Vagina (tissue), 2 donors: Measurements from ENCODE around the gene CHCT1. TPM values are rescaled to one million over a fixed set of nuclear protein-coding genes. Genes with fewer than 3 reads are reported as not detected.

Experiments
- DNase-seq, 2 donors: peaks; one replicate each; pipeline ENCODE4 v3.0.0-alpha.2; 2017; ENCODE audit errors: extremely low spot score in 2 of 2
- H3K27ac ChIP-seq: fragments of 200-600 bp; sonication (generic); one replicate; pipeline ENCODE4 v1.5.1; 2019
- H3K27me3 ChIP-seq: fragments of 200-600 bp; sonication (generic); one replicate; pipeline ENCODE4 v1.5.1; 2019
- H3K36me3 ChIP-seq, 2 donors: fragments of 200-600 bp; sonication (generic); one replicate each; pipeline ENCODE4 v1.5.1; 2017 to 2019
- H3K4me1 ChIP-seq: fragments of 200-600 bp; sonication (generic); one replicate; pipeline ENCODE4 v1.5.1; 2019
- H3K4me3 ChIP-seq, 2 donors: fragments of 200-600 bp; sonication (generic); 1 replicate in 1 of 2; 2 replicates in 1 of 2; pipeline ENCODE4 v1.5.1; 2016 to 2019
- H3K9me3 ChIP-seq: fragments of 200-600 bp; sonication (generic); one replicate; pipeline ENCODE4 v1.5.1; 2019
- CTCF ChIP-seq, 3 experiments: fragments of 450-650 bp in 2 of 3; fragments of 200-600 bp in 1 of 3; sonication (generic) in 1 of 3; IDR thresholded peaks; one replicate each; pipeline ENCODE4 v1.5.1; 2017 to 2019; ENCODE audit warnings: antibody characterized with exemption in 3 of 3, mild to moderate bottlenecking in 2 of 3, moderate library complexity in 2 of 3
- POLR2A ChIP-seq, 2 donors: fragments of 450-650 bp; IDR thresholded peaks; one replicate each; pipeline ENCODE4 v1.6.1; 2017; ENCODE audit warnings: antibody characterized with exemption in 2 of 2, mild to moderate bottlenecking in 2 of 2, moderate library complexity in 2 of 2
- POLR2AphosphoS5 ChIP-seq, 2 donors: sonication (generic); formaldehyde crosslinking; IDR thresholded peaks; one replicate each; pipeline ENCODE4 v1.9.0; 2017; ENCODE audit warnings: antibody characterized with exemption in 2 of 2, mild to moderate bottlenecking in 2 of 2, low read depth in 1 of 2; ENCODE audit not compliant: insufficient read depth in 1 of 2
- intact Hi-C: fragments of 100-400 bp; cut with DNase I; formaldehyde crosslinking; loops from one replicate; pipeline ENCODE4 v1.15.1; 2023
- total RNA-seq: library from RNA; depleted of rRNA; stranded (reverse); fragments of >200 nt; gene quantifications from one replicate; pipeline ENCODE4 v1.2.3, GENCODE V29; 2016

The CHCT1 gene
- total RNA-seq, 1 donor from 2014 or later: not detected

DNA sequence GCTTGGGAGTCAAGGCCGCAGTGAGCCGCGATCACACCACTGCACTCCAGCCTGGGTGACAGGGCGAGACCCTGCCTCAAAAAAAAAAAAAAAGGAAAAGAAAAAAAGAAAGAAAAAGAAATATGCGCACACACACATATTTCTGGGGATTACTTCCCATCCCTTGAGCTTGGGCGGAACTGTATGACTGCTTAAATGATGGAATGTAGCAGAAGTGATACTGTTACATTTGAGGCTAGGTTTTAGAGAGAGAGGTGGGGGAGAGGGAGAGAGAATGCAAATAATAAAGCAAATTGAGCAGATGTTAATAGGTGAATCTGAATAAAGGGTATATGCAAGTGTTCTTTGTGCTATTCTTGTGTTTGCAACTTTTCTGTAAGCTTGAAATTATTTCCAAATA, 18.3 kb upstream of the CHCT1 start:
- intact Hi-C loops: no loop called here
- no peak overlapping the region for H3K4me3 ChIP-seq
- H3K27ac ChIP-seq: no peak overlapping the region
- no peaks in the 10 kb centered on the region for H3K36me3 ChIP-seq
- H3K4me1 ChIP-seq: no peaks in the 10 kb centered on the region
- no peaks in the 10 kb centered on the region for H3K9me3 ChIP-seq
- H3K27me3 ChIP-seq: no peaks in the 10 kb centered on the region
- TF ChIP-seq CTCF (IDR thresholded peaks at IDR 0.05) (no peak), POLR2AphosphoS5 (IDR thresholded peaks at IDR 0.05; ENCODE audit: insufficient read depth in 1 of 2, low read depth in 1 of 2) (no peak), POLR2A (IDR thresholded peaks at IDR 0.05) (no peak)
- no peak for DNase-seq

DNA sequence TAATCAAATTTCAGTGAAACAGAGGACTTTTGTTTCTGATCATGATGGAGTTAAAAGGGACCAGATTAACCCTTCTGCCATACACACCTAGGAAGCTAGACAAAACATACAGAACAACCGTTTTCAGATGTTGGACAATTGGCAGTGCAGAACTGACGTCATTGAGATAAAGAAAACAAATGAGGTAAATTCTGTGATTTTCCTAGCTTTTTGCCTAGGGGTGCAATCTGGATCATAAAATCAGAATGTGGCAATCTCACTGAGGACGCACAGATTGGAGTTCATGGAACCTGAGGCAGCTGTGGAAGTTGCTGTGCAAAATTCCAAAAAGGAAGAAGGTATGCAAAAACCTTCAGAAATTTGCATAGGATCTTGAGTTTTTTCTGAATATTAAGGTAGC, 15.4 kb upstream of the CHCT1 start:
- DNase-seq: no peak
- no peaks in the 10 kb centered on the region for H3K36me3 ChIP-seq
- H3K27me3 ChIP-seq: no peaks in the 10 kb centered on the region
- intact Hi-C loops: no loop called here
- H3K4me1 ChIP-seq: no peaks in the 10 kb centered on the region
- TF ChIP-seq POLR2AphosphoS5 (IDR thresholded peaks at IDR 0.05; ENCODE audit: insufficient read depth in 1 of 2, low read depth in 1 of 2) (no peak), POLR2A (IDR thresholded peaks at IDR 0.05) (no peak), CTCF (IDR thresholded peaks at IDR 0.05) (no peak)
- no peaks in the 10 kb centered on the region for H3K9me3 ChIP-seq
- no peak overlapping the region for H3K4me3 ChIP-seq
- no peak overlapping the region for H3K27ac ChIP-seq

DNA sequence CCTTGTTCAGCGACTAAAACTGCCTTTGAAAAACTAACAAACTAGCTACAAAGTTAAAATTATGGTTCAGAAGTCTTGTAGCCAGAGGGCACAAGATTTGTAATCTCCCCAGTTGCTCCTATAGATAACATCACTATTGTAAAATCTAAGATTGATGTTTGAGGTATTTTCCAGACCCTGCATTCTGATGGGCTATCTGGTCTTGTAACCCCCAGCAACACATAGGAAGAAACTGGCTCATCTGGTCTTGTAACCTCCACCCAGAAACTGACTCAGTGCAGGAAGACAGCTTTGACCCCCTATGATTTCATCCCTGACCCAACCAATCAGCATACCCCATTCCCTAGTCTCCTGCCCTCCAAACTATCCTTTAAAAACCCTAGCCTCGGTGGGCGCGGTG, 12.3 kb upstream of the CHCT1 start:
- Histone ChIP-seq H3K9me3 (no peaks in the 10 kb centered on the region), H3K4me1 (no peaks in the 10 kb centered on the region), H3K4me3 (no peak overlapping the region), H3K36me3 (no peaks in the 10 kb centered on the region), H3K27ac (no peak overlapping the region), H3K27me3 (no peaks in the 10 kb centered on the region)
- intact Hi-C loops: no loop called here
- TF ChIP-seq POLR2A (IDR thresholded peaks at IDR 0.05) (no peak), POLR2AphosphoS5 (IDR thresholded peaks at IDR 0.05; ENCODE audit: insufficient read depth in 1 of 2, low read depth in 1 of 2) (no peak), CTCF (IDR thresholded peaks at IDR 0.05) (no peak)
- DNase-seq: no peak

- Histone ChIP-seq H3K36me3 (no peaks in the 10 kb centered on the region), H3K9me3 (no peaks in the 10 kb centered on the region), H3K27me3 (no peaks in the 10 kb centered on the region), H3K27ac (no peak overlapping the region), H3K4me1 (no peaks in the 10 kb centered on the region), H3K4me3 (no peak overlapping the region)
- TF ChIP-seq POLR2AphosphoS5 (IDR thresholded peaks at IDR 0.05; ENCODE audit: insufficient read depth in 1 of 2, low read depth in 1 of 2) (no peak), POLR2A (IDR thresholded peaks at IDR 0.05) (no peak), CTCF (IDR thresholded peaks at IDR 0.05) (no peak)
- DNase-seq: no peak
- intact Hi-C loops: no loop called here
Measured at GRCh38 chr17:60412701-60413100, 9.6 kb upstream of the CHCT1 start.

GRCh38 chr17:60415146-60415545, 7.1 kb upstream of the CHCT1 start:
- no peak for TF ChIP-seq CTCF (IDR thresholded peaks at IDR 0.05)
- TF ChIP-seq POLR2A (IDR thresholded peaks at IDR 0.05): no peak
- no peak for TF ChIP-seq POLR2AphosphoS5 (IDR thresholded peaks at IDR 0.05; ENCODE audit: insufficient read depth in 1 of 2, low read depth in 1 of 2)
- DNase-seq: no peak
- H3K4me3 ChIP-seq: no peak overlapping the region
- H3K36me3 ChIP-seq: no peaks in the 10 kb centered on the region
- no peaks in the 10 kb centered on the region for H3K9me3 ChIP-seq
- intact Hi-C loops: no loop called here
- no peaks in the 10 kb centered on the region for H3K4me1 ChIP-seq
- H3K27ac ChIP-seq: no peak overlapping the region
- H3K27me3 ChIP-seq: no peaks in the 10 kb centered on the region
